Hematopoietic multipotent progenitor cell treated with erythropoietin and hydrocortisone succinate and interleukin-3 and kit ligand, for 15 days (in vitro differentiated cells): ENCODE results near the gene DDX54.
"Not testable (repeated sequence)": the region's sequence is repeated elsewhere in the genome, so short reads cannot be mapped to it uniquely, and the experiment has no call there.

ENCODE experiments used
- DNase-seq: peaks from one replicate; pipeline ENCODE4 v3.0.0-alpha.2; 2015; ENCODE audit warnings: low spot score

Gene DDX54

GRCh38 chr12:113119980-113120669, 65.2 kb downstream of the DDX54 start:
- DNase-seq = no peak

GRCh38 chr12:113118142-113118541, 67.1 kb downstream of the DDX54 start:
- no peak for DNase-seq

- DNase-seq = not testable (repeated sequence)
Measured at GRCh38 chr12:113117684-113118083, 67.6 kb downstream of the DDX54 start.

- no peak for DNase-seq
Measured at GRCh38 chr12:113116875-113117274, 68.4 kb downstream of the DDX54 start.

GRCh38 chr12:113115455-113116126, 69.7 kb downstream of the DDX54 start:
- DNase-seq = no peak

- DNase-seq = no peak
Measured at GRCh38 chr12:113114447-113115178, 70.7 kb downstream of the DDX54 start.

- no peak for DNase-seq
Measured at GRCh38 chr12:113113397-113113796, 71.9 kb downstream of the DDX54 start.

- DNase-seq = no peak
Measured at GRCh38 chr12:113112043-113112899, 73.0 kb downstream of the DDX54 start.

- DNase-seq = no peak
Measured at GRCh38 chr12:113111247-113111646, 74.0 kb downstream of the DDX54 start.

GRCh38 chr12:113109872-113110599, 75.2 kb downstream of the DDX54 start:
- DNase-seq = no peak

GRCh38 chr12:113109360-113109759, 75.9 kb downstream of the DDX54 start:
- DNase-seq = no peak

- DNase-seq = no peak
Measured at GRCh38 chr12:113108308-113108707, 77.0 kb downstream of the DDX54 start.
